C4-2B (cell line): ENCODE results near the gene IFNLR1.

ENCODE experiments used
- H3K27ac ChIP-seq: fragments of 450-650 bp; 2 replicates; pipeline ENCODE4 v1.5.1; 2017
- ZFX ChIP-seq: fragments of 450-650 bp; IDR thresholded peaks from 2 replicates; pipeline ENCODE4 v1.6.1; 2017
- TF ChIP-seq, protein P1 (sequence below): fragments of 450-650 bp; conservative IDR thresholded peaks from 2 replicates; pipeline ENCODE4 v1.5.1; 2017; ENCODE audit warnings: mild to moderate bottlenecking

IFNLR1 gene

DNA sequence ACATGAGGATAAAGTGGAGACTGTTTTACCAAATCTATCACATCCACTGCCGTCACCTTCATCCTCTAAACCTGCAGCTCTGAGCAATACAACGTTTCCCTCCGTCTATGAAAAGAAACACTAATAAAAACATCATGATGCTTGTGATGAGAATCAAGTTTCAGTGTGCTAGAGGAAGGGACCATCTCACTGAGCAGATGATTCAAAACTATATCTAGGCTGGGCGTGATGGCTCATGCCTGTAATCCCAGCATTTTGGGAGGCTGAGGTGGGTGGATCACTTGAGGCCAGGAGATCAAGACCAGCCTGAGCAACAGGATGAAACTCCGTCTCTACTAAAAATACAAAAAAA lies 60.4 kb downstream of the IFNLR1 start:
- no peak for TF ChIP-seq ZFX
- TF ChIP-seq, protein P1, sequence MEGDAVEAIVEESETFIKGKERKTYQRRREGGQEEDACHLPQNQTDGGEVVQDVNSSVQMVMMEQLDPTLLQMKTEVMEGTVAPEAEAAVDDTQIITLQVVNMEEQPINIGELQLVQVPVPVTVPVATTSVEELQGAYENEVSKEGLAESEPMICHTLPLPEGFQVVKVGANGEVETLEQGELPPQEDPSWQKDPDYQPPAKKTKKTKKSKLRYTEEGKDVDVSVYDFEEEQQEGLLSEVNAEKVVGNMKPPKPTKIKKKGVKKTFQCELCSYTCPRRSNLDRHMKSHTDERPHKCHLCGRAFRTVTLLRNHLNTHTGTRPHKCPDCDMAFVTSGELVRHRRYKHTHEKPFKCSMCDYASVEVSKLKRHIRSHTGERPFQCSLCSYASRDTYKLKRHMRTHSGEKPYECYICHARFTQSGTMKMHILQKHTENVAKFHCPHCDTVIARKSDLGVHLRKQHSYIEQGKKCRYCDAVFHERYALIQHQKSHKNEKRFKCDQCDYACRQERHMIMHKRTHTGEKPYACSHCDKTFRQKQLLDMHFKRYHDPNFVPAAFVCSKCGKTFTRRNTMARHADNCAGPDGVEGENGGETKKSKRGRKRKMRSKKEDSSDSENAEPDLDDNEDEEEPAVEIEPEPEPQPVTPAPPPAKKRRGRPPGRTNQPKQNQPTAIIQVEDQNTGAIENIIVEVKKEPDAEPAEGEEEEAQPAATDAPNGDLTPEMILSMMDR: no peak
- H3K27ac ChIP-seq: no peak overlapping the region

- H3K27ac ChIP-seq: no peak overlapping the region
- TF ChIP-seq, protein P1: no peak
- TF ChIP-seq ZFX: no peak
Measured at GRCh38 chr1:24126018-24126671, 60.9 kb downstream of the IFNLR1 start.

DNA sequence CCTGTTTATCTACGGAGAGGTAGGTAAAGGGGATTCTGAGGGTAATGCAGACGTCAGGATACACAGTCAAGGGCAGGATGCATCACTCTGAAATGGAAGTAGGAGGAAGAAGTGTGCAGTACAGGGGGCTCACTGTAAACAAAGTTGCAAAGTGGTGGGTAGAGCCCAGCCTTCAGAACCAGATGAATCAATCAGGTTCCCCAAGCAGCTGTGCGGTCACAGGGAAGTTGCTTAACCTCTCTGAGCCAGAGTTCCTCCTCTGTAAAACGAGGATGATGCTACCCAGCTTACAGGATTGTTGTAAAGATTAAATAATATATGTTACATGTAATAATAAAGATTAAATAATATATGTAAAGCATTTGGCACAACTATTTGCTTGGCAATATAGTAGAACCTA lies 61.6 kb downstream of the IFNLR1 start:
- TF ChIP-seq ZFX: no peak
- TF ChIP-seq, protein P1: no peak
- no peak overlapping the region for H3K27ac ChIP-seq

- H3K27ac ChIP-seq: no peak overlapping the region
- TF ChIP-seq, protein P1: no peak
- TF ChIP-seq ZFX: no peak
Measured at GRCh38 chr1:24124980-24125379, 62.1 kb downstream of the IFNLR1 start.

GRCh38 chr1:24123611-24124010 lies 63.5 kb downstream of the IFNLR1 start:
- no peak overlapping the region for H3K27ac ChIP-seq
- TF ChIP-seq ZFX: no peak
- TF ChIP-seq, protein P1: no peak

DNA sequence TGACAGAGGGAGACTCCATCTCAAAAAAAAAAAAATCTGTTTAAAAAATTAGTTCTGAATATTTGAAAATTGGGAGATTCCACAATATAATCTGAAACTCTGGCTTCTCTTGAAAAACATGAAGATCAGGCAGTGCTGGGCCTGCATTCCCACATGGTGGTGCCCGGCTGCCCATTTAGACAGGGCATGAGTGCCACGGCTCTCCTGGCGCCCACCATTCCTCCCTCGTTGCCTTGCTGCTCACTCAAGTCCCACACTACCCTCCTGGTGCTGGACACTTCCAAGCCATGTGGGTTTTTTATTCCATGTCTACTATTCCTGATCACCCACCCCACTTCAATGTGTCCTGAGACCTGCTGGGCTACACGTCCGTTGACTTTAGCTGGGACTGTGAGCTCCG lies 64.3 kb downstream of the IFNLR1 start:
- TF ChIP-seq, protein P1: no peak
- TF ChIP-seq ZFX: no peak

DNA sequence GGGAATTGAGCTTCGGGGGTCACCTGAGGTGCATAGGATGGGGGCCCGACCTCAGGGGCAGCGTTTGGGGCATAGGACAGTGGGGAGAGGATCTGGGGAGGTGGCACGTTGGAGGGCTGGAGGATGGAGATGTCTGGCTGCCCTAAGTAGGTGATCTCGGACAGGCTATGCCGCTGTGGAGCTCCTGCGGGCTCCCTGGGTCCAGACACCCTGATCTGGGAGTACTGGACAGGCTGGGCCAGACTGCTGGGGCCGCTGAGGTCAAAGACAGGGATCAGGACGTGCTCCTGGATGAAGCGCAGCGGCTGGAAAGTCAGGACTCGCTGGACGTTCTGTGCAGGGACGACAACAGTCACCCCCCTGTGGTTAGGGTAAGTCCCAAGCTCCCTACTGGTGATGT lies 65.7 kb downstream of the IFNLR1 start:
- no peak for TF ChIP-seq ZFX
- TF ChIP-seq, protein P1: no peak
- peak overlapping the region; percentile 77; the same call in 1 of the 2 replicates for H3K27ac ChIP-seq

More for the DNA sequence above, 64.3 kb downstream of the IFNLR1 start:
- no peak overlapping the region for H3K27ac ChIP-seq
